NAMALWA (cell line): Measurements from ENCODE around the gene MGLL.

Source experiments
- DNase-seq: peaks from one replicate; pipeline ENCODE4 v3.0.0-alpha.2; 2015; ENCODE audit warnings: low spot score

The MGLL gene

GRCh38 chr3:127722091-127722784 lies 100.1 kb downstream of the MGLL start:
- DNase-seq: no peak

GRCh38 chr3:127720985-127721935 lies 101.1 kb downstream of the MGLL start:
- DNase-seq: no peak

GRCh38 chr3:127720161-127720823 lies 102.0 kb downstream of the MGLL start:
- no peak for DNase-seq

GRCh38 chr3:127719369-127719768 lies 102.9 kb downstream of the MGLL start:
- DNase-seq: no peak

GRCh38 chr3:127718916-127719290 lies 103.4 kb downstream of the MGLL start:
- no peak for DNase-seq

- no peak for DNase-seq
These were observed 103.9 kb downstream of the MGLL start for GRCh38 chr3:127718245-127718915.

GRCh38 chr3:127717357-127718244 lies 104.7 kb downstream of the MGLL start:
- DNase-seq: no peak

GRCh38 chr3:127716384-127716783 lies 105.9 kb downstream of the MGLL start:
- DNase-seq: no peak

GRCh38 chr3:127715532-127715931 lies 106.8 kb downstream of the MGLL start:
- no peak for DNase-seq

- DNase-seq: no peak
These were observed 107.4 kb downstream of the MGLL start for GRCh38 chr3:127714866-127715265.

GRCh38 chr3:127714125-127714571 lies 108.2 kb downstream of the MGLL start:
- DNase-seq: no peak

- DNase-seq: no peak
These were observed 109.2 kb downstream of the MGLL start for GRCh38 chr3:127712881-127713771.

GRCh38 chr3:127712461-127712860 lies 109.9 kb downstream of the MGLL start:
- no peak for DNase-seq

- DNase-seq: no peak
These were observed 110.4 kb downstream of the MGLL start for GRCh38 chr3:127711896-127712295.

GRCh38 chr3:127711021-127711695 lies 111.2 kb downstream of the MGLL start:
- DNase-seq: no peak

GRCh38 chr3:127710155-127710941 lies 112.0 kb downstream of the MGLL start:
- DNase-seq: no peak

- no peak for DNase-seq
These were observed 112.8 kb downstream of the MGLL start for GRCh38 chr3:127709320-127710060.

GRCh38 chr3:127708837-127709236 lies 113.5 kb downstream of the MGLL start:
- no peak for DNase-seq
